ACHN (cell line): ENCODE data around the gene ITSN1.
"Not testable (repeated sequence)": the region's sequence is repeated elsewhere in the genome, so short reads cannot be mapped to it uniquely, and the experiment has no call there.

Source experiments
- DNase-seq: peaks from one replicate; pipeline ENCODE4 v3.0.0-alpha.2; 2015
- in situ Hi-C: cut with HindIII; loops from 2 replicates; pipeline ENCODE4 v1.10.0; 2017; ENCODE audit warnings: low sequenced_read_pairs, low pct_ligation_motif_present, low pct_unique_long_range_greater_than_20kb

The ITSN1 gene

GRCh38 chr21:33642027-33642895 lies at the start of gene ITSN1:
TSS of gene ITSN1 (plus strand) at chr21:33642501. CDS start at chr21:33718829, 76,328 bp downstream.
- in situ Hi-C loops = no loop called here
- peak; percentile 97 for DNase-seq

GRCh38 chr21:33598051-33598450 lies 44.2 kb upstream of the ITSN1 start:
- no peak for DNase-seq
- in situ Hi-C loops = no loop called here

GRCh38 chr21:33608559-33608958 lies 33.7 kb upstream of the ITSN1 start:
- in situ Hi-C loops = no loop called here
- no peak for DNase-seq

GRCh38 chr21:33611006-33611744 lies 31.1 kb upstream of the ITSN1 start:
- in situ Hi-C loops = no loop called here
- DNase-seq = no peak

GRCh38 chr21:33617565-33617964 lies 24.7 kb upstream of the ITSN1 start:
- in situ Hi-C loops, DNase-seq: not testable (repeated sequence)

- DNase-seq = no peak
- in situ Hi-C loops = no loop called here
These were observed 23.9 kb upstream of the ITSN1 start for GRCh38 chr21:33618407-33618806.

GRCh38 chr21:33619726-33620125 lies 22.6 kb upstream of the ITSN1 start:
- in situ Hi-C loops = no loop called here
- no peak for DNase-seq

- in situ Hi-C loops = no loop called here
- DNase-seq = no peak
These were observed 20.0 kb upstream of the ITSN1 start for GRCh38 chr21:33622253-33622652.

GRCh38 chr21:33626151-33626550 lies 16.1 kb upstream of the ITSN1 start:
- in situ Hi-C loops, DNase-seq: not testable (repeated sequence)

- in situ Hi-C loops = no loop called here
- DNase-seq = no peak
These were observed 8.0 kb upstream of the ITSN1 start for GRCh38 chr21:33634254-33634653.

- DNase-seq = peak; percentile 20
These were observed 1.5 kb upstream of the ITSN1 start for GRCh38 chr21:33640697-33641351.

GRCh38 chr21:33641352-33642026 lies 812 bp upstream of the ITSN1 start, which contains the start of gene CRYZL1:
TSS of gene CRYZL1 (minus strand) at chr21:33641741. CDS start at chr21:33631551, 10,190 bp downstream.
- in situ Hi-C loops = no loop called here
- DNase-seq = peak; percentile 98

More at GRCh38 chr21:33640697-33641351, 1.5 kb upstream of the ITSN1 start:
- in situ Hi-C loops = no loop called here

GRCh38 chr21:33642896-33643657 lies 776 bp downstream of the ITSN1 start:
- in situ Hi-C loops = no loop called here
- DNase-seq = peak; percentile 28

GRCh38 chr21:33643658-33644311 lies 1.5 kb downstream of the ITSN1 start:
- in situ Hi-C loops = no loop called here
- peak; percentile 29 for DNase-seq

GRCh38 chr21:33644383-33645074 lies 2.2 kb downstream of the ITSN1 start:
- DNase-seq = no peak
- in situ Hi-C loops = no loop called here

GRCh38 chr21:33645730-33646129 lies 3.4 kb downstream of the ITSN1 start:
- in situ Hi-C loops = no loop called here
- DNase-seq = no peak

- DNase-seq = no peak
- in situ Hi-C loops = no loop called here
These were observed 5.3 kb downstream of the ITSN1 start for GRCh38 chr21:33647587-33647986.
